Neuronal stem cell (in vitro differentiated cells): ENCODE data around the gene ARF1.

Source experiments
- DNase-seq: peaks from one replicate; pipeline ENCODE4 v3.0.0-alpha.2; 2013; ENCODE audit warnings: low spot score
- H2AFZ ChIP-seq: one replicate; pipeline ENCODE4 v1.6.1; 2013; ENCODE audit warnings: mild to moderate bottlenecking, low read length, inconsistent platforms
- H2AK5ac ChIP-seq: 2 replicates; pipeline ENCODE4 v1.6.1; 2013; ENCODE audit warnings: low read depth, mild to moderate bottlenecking, inconsistent platforms, low read length, moderate library complexity, mixed read lengths
- H2BK120ac ChIP-seq: 2 replicates; pipeline ENCODE4 v1.6.1; 2013; ENCODE audit warnings: low read depth, mild to moderate bottlenecking, inconsistent platforms, low read length, moderate library complexity, mixed read lengths
- H2BK12ac ChIP-seq: one replicate; pipeline ENCODE4 v1.6.1; 2013; ENCODE audit warnings: low read length, inconsistent platforms
- H2BK15ac ChIP-seq: 2 replicates; pipeline ENCODE4 v1.6.1; 2013; ENCODE audit warnings: mild to moderate bottlenecking, low read length, inconsistent platforms, mixed read lengths
- H2BK5ac ChIP-seq: one replicate; pipeline ENCODE4 v1.6.1; 2013; ENCODE audit warnings: inconsistent platforms, mild to moderate bottlenecking, low read length, moderate library complexity
- H3K14ac ChIP-seq: one replicate; pipeline ENCODE4 v1.6.1; 2013; ENCODE audit warnings: low read length, inconsistent platforms
- H3K18ac ChIP-seq: 2 replicates; pipeline ENCODE4 v1.6.1; 2013; ENCODE audit warnings: low read length, inconsistent platforms
- H3K23ac ChIP-seq: 2 replicates; pipeline ENCODE4 v1.6.1; 2013; ENCODE audit warnings: low read depth, mild to moderate bottlenecking, mixed read lengths, low read length, inconsistent platforms; ENCODE audit not compliant: poor library complexity
- H3K27ac ChIP-seq: replicated peaks from 3 replicates; pipeline ENCODE4 v1.5.1; 2013; ENCODE audit warnings: low read length, inconsistent platforms
- H3K27me3 ChIP-seq, 3 experiments: 2 replicates each; pipeline ENCODE4 v1.6.1; 2013; ENCODE audit warnings: low read length in 3 of 3, mild to moderate bottlenecking in 2 of 3, inconsistent platforms in 1 of 3, low read depth in 1 of 3, mixed read lengths in 1 of 3, moderate library complexity in 1 of 3; ENCODE audit not compliant: control insufficient read depth in 3 of 3, insufficient read depth in 3 of 3
- H3K36me3 ChIP-seq, 2 donors: replicated peaks in 1 of 2; 2 replicates each; pipeline ENCODE4 v1.6.1; 2013; ENCODE audit warnings: low read length in 2 of 2; ENCODE audit not compliant: control insufficient read depth in 2 of 2, insufficient read depth in 2 of 2
- H3K4ac ChIP-seq: 2 replicates; pipeline ENCODE4 v1.6.1; 2013; ENCODE audit warnings: inconsistent platforms, mild to moderate bottlenecking, low read length, moderate library complexity
- H3K4me1 ChIP-seq, 2 donors: 1 replicate in 1 of 2; 2 replicates in 1 of 2; pipeline ENCODE4 v1.6.1; 2013; ENCODE audit warnings: low read length in 2 of 2, low read depth in 1 of 2; ENCODE audit not compliant: control insufficient read depth in 2 of 2, insufficient read depth in 1 of 2
- H3K4me2 ChIP-seq: one replicate; pipeline ENCODE4 v1.6.1; 2013; ENCODE audit warnings: mild to moderate bottlenecking, low read length, inconsistent platforms; ENCODE audit not compliant: insufficient read depth, poor library complexity, severe bottlenecking
- H3K4me3 ChIP-seq, 2 donors: 2 replicates each; pipeline ENCODE4 v1.5.1; 2013; ENCODE audit warnings: low read length in 2 of 2, mild to moderate bottlenecking in 2 of 2, inconsistent platforms in 1 of 2, moderate library complexity in 1 of 2
- H3K79me1 ChIP-seq: one replicate; pipeline ENCODE4 v1.6.1; 2013; ENCODE audit warnings: low read depth, mild to moderate bottlenecking, inconsistent platforms, low read length, moderate library complexity
- H3K9ac ChIP-seq: one replicate; pipeline ENCODE4 v1.6.1; 2013; ENCODE audit warnings: mild to moderate bottlenecking, low read depth, low read length, inconsistent platforms; ENCODE audit not compliant: poor library complexity
- H3K9me3 ChIP-seq, 2 donors: replicated peaks in 1 of 2; 2 replicates each; pipeline versions ENCODE3 to v1.6.1; 2013; ENCODE audit warnings: low read length in 2 of 2, mild to moderate bottlenecking in 2 of 2, inconsistent platforms in 1 of 2, low read depth in 1 of 2, mixed read lengths in 1 of 2, moderate library complexity in 1 of 2; ENCODE audit not compliant: control insufficient read depth in 2 of 2, insufficient read depth in 1 of 2
- H4K8ac ChIP-seq: one replicate; pipeline ENCODE4 v1.6.1; 2013; ENCODE audit warnings: low read depth, mild to moderate bottlenecking, inconsistent platforms, low read length, moderate library complexity
- H4K91ac ChIP-seq: one replicate; pipeline ENCODE4 v1.6.1; 2013; ENCODE audit warnings: low read length, low read depth, mild to moderate bottlenecking, inconsistent platforms; ENCODE audit not compliant: poor library complexity
- WGBS, 2 donors: extraction: QIAGEN DNeasy Blood & Tissue Kit; methylation state at CpG; one replicate each; pipeline ENCODE4 v1.1.7; 2013; ENCODE audit warnings: missing lambda C conversion rate in 2 of 2, mixed read lengths in 1 of 2; ENCODE audit not compliant: insufficient read length in 2 of 2, insufficient replicate concordance in 1 of 2; ENCODE audit errors: extremely low coverage in 2 of 2; 5-methylcytosine and 5-hydroxymethylcytosine counted together

ARF1 gene

DNA sequence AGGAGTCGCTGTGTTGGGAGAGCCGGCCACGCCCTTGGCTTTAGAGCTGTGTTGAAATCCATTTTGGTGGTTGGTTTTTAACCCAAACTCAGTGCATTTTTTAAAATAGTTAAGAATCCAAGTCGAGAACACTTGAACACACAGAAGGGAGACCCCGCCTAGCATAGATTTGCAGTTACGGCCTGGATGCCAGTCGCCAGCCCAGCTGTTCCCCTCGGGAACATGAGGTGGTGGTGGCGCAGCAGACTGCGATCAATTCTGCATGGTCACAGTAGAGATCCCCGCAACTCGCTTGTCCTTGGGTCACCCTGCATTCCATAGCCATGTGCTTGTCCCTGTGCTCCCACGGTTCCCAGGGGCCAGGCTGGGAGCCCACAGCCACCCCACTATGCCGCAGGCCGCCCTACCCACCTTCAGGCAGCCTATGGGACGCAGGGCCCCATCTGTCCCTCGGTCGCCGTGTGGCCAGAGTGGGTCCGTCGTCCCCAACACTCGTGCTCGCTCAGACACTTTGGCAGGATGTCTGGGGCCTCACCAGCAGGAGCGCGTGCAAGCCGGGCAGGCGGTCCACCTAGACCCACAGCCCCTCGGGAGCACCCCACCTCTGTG, 15.9 kb downstream of the ARF1 start:
- no peak overlapping the region for H2BK5ac ChIP-seq
- no peak overlapping the region for H4K91ac ChIP-seq
- H3K36me3 ChIP-seq: peaks cover 43 to 74% of the 10 kb centered on the region in 2 donors
- H3K4me1 ChIP-seq: no peaks in the 10 kb centered on the region
- H3K4me2 ChIP-seq: no peak overlapping the region
- H4K8ac ChIP-seq: peak overlapping the region; percentile 92
- peaks cover 40% of the 10 kb centered on the region for H3K79me1 ChIP-seq
- peak overlapping the region; percentile 77 for H3K9ac ChIP-seq
- no peak overlapping the region for H3K18ac ChIP-seq
- H3K4me3 ChIP-seq: no peak overlapping the region
- no peak overlapping the region for H2BK120ac ChIP-seq
- H2AK5ac ChIP-seq: no peak overlapping the region
- H3K14ac ChIP-seq: no peak overlapping the region
- H3K9me3 ChIP-seq: peaks cover 12 to 23% of the 10 kb centered on the region in 2 donors
- no peak for DNase-seq
- no CpG with 5 or more reads among the region's 28 CpGs for WGBS, 2 donors
- no peak overlapping the region for H2BK15ac ChIP-seq
- H3K27ac ChIP-seq: no peak overlapping the region
- H2BK12ac ChIP-seq: no peak overlapping the region
- H2AFZ ChIP-seq: no peak overlapping the region
- H3K27me3 ChIP-seq: no peaks in the 10 kb centered on the region
- H3K23ac ChIP-seq: peak overlapping the region; percentile 80
- no peak overlapping the region for H3K4ac ChIP-seq

GRCh38 chr1:228099331-228099732, 16.8 kb downstream of the ARF1 start:
- Histone ChIP-seq H2BK5ac (no peak overlapping the region), H3K4ac (no peak overlapping the region), H3K18ac (no peak overlapping the region), H3K27me3 (no peaks in the 10 kb centered on the region), H3K4me2 (no peak overlapping the region), H3K4me1 (peaks cover 0 to 5% of the 10 kb centered on the region in 2 donors), H3K23ac (peak overlapping the region; percentile 75), H3K79me1 (peaks cover 36% of the 10 kb centered on the region), H2BK120ac (no peak overlapping the region), H4K91ac (no peak overlapping the region), H4K8ac (peak overlapping the region; percentile 66), H2BK15ac (no peak overlapping the region), H3K9me3 (peaks cover 7 to 16% of the 10 kb centered on the region in 2 donors), H2AK5ac (no peak overlapping the region), H2AFZ (no peak overlapping the region), H3K9ac (no peak overlapping the region), H3K14ac (no peak overlapping the region), H3K36me3 (peaks cover 43 to 69% of the 10 kb centered on the region in 2 donors), H3K27ac (no peak overlapping the region), H3K4me3 (peak overlapping the region in 1 of 2 donors; percentile 23), H2BK12ac (no peak overlapping the region)
- no CpG with 5 or more reads among the region's 4 CpGs for WGBS, 2 donors
- no peak for DNase-seq

GRCh38 chr1:228100822-228101613, 18.5 kb downstream of the ARF1 start:
- Histone ChIP-seq H4K91ac (no peak overlapping the region), H2BK5ac (no peak overlapping the region), H2BK15ac (no peak overlapping the region), H3K9ac (peak overlapping the region; percentile 55), H3K36me3 (peaks cover 46 to 71% of the 10 kb centered on the region in 2 donors), H3K23ac (no peak overlapping the region), H2BK120ac (no peak overlapping the region), H3K4me1 (peaks cover 0 to 5% of the 10 kb centered on the region in 2 donors), H3K14ac (no peak overlapping the region), H2AFZ (no peak overlapping the region), H2AK5ac (no peak overlapping the region), H3K18ac (no peak overlapping the region), H3K4me2 (no peak overlapping the region), H3K27me3 (no peaks in the 10 kb centered on the region), H3K4ac (no peak overlapping the region), H2BK12ac (no peak overlapping the region), H3K4me3 (peak overlapping the region; percentile 23 to 89), H3K27ac (no peak overlapping the region), H3K9me3 (no peaks in the 10 kb centered on the region), H4K8ac (no peak overlapping the region), H3K79me1 (peaks cover 28% of the 10 kb centered on the region)
- WGBS, 2 donors: no CpG with 5 or more reads among the region's 12 CpGs
- no peak for DNase-seq

DNA sequence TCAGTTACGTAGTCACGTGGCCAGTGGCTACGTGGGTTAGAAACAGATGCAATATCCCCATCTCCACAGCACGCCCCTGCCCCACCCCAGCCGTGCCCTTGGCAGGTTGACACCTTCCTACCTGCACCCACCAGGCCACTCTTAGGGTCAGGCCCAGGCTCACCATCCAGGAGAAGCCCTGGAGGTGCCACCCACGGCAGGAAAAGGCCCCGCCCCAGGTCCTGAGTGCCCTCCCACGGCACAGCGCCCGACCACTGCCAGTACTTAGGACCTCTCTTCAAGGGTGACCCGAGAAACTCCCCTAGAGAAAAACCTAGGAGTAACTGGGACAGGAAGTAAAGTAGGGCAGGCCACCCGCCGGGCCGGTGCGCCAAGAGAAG, 19.1 kb downstream of the ARF1 start:
- Histone ChIP-seq H4K8ac (no peak overlapping the region), H2BK12ac (no peak overlapping the region), H4K91ac (no peak overlapping the region), H3K23ac (peak overlapping the region; percentile 20), H3K79me1 (peaks cover 27% of the 10 kb centered on the region), H3K4me3 (peak overlapping the region; percentile 89 to 99), H2BK5ac (no peak overlapping the region), H3K9me3 (no peaks in the 10 kb centered on the region), H3K4me2 (peak overlapping the region; percentile 96), H2BK120ac (no peak overlapping the region), H3K27me3 (no peaks in the 10 kb centered on the region), H3K9ac (peak overlapping the region; percentile 95), H3K14ac (no peak overlapping the region), H3K36me3 (peaks cover 49 to 71% of the 10 kb centered on the region in 2 donors), H3K4me1 (peaks cover 0 to 5% of the 10 kb centered on the region in 2 donors), H3K18ac (no peak overlapping the region), H3K4ac (no peak overlapping the region), H3K27ac (no peak overlapping the region), H2BK15ac (no peak overlapping the region), H2AK5ac (no peak overlapping the region), H2AFZ (no peak overlapping the region)
- no peak for DNase-seq
- no CpG with 5 or more reads among the region's 15 CpGs for WGBS, 2 donors
